K562 (cell line): ENCODE results near the gene CACNA2D4. TPM values are rescaled to one million over a fixed set of nuclear protein-coding genes. Genes with fewer than 3 reads are reported as not detected.
A peak's percentile ranks its signal among the peaks of the same experiment; 100 is the strongest.

Experiments
- ATAC-seq: fragments of 200-7000 bp; cut with Tn5 transposase; 3 replicates; pipeline ENCODE4 v1.9.1; 2020; ENCODE audit warnings: moderate library complexity
- BruUV-seq: library from RNA; stranded (reverse); fragments of 400-500 nt; replicated peaks from 2 replicates; lab custom pipeline; 2021; lab: Mats Ljungman, UMichigan
- CTCF ChIA-PET: fragments of 300-600 bp; formaldehyde crosslinking; extraction: SDS; loops from one replicate; lab custom pipeline; 2021; ENCODE audit warnings: low intra/inter-chr PET ratio; lab: Yijun Ruan, JAX
- POLR2A ChIA-PET: fragments of 300-600, 350-650 bp; sonication (Branson Sonifier 250); formaldehyde crosslinking; extraction: SDS; loops from one replicate; lab custom pipeline; 2021; ENCODE audit warnings: antibody characterized with exemption, inconsistent platforms; lab: Yijun Ruan, JAX
- DNase-seq, 4 experiments: peaks; one replicate each; pipeline versions ENCODE4 v3.0.0 to v3.0.0-alpha.2; 2011 to 2018; ENCODE audit warnings: low spot score in 3 of 4, mixed read lengths in 3 of 4; ENCODE audit errors: extremely low read depth in 1 of 4
- FAIRE-seq: peaks from 2 replicates; lab custom pipeline; 2011; peaks lifted over from hg19 to GRCh38; lab: Jason Lieb, UNC
- H2AFZ ChIP-seq: 2 replicates; pipeline ENCODE4 v1.6.0; 2011; ENCODE audit warnings: low read depth, low read length, control low read depth, inconsistent platforms
- H3K27ac ChIP-seq: fragments of 200-600 bp; 3 replicates; pipeline ENCODE4 v1.8.0; 2011; ENCODE audit warnings: low read depth, mild to moderate bottlenecking, control low read depth, inconsistent platforms, low read length, moderate library complexity, mixed read lengths; ENCODE audit errors: extremely low read depth
- H3K27me3 ChIP-seq, 2 experiments: fragments of 300-600 bp in 1 of 2; 2 replicates in 1 of 2; 3 replicates in 1 of 2; pipeline versions ENCODE4 v1.6.0 to v1.8.0; 2011; ENCODE audit warnings: inconsistent platforms in 2 of 2, low read length in 2 of 2, mild to moderate bottlenecking in 1 of 2, mixed read lengths in 1 of 2, moderate library complexity in 1 of 2; ENCODE audit not compliant: control insufficient read depth in 2 of 2, insufficient read depth in 2 of 2
- H3K36me3 ChIP-seq: fragments of 300-600 bp; 3 replicates; pipeline ENCODE4 v1.8.0; 2011; ENCODE audit warnings: mild to moderate bottlenecking, low read length, inconsistent platforms; ENCODE audit not compliant: control insufficient read depth, insufficient read depth
- H3K4me1 ChIP-seq, 2 experiments: fragments of 200-600 bp in 1 of 2; replicated peaks in 1 of 2; 2 replicates in 1 of 2; 3 replicates in 1 of 2; pipeline versions ENCODE4 v1.5.1 to v1.8.0; 2011; ENCODE audit warnings: inconsistent platforms in 2 of 2, low read length in 2 of 2, mild to moderate bottlenecking in 1 of 2, mixed read lengths in 1 of 2, moderate library complexity in 1 of 2; ENCODE audit not compliant: control insufficient read depth in 2 of 2, insufficient read depth in 2 of 2
- H3K4me2 ChIP-seq: 2 replicates; pipeline ENCODE4 v1.6.1; 2011; ENCODE audit warnings: low read length, control low read depth, inconsistent platforms, mixed read lengths; ENCODE audit not compliant: insufficient read depth
- H3K4me3 ChIP-seq: fragments of 200-600 bp; sonication (generic), shearing (Covaris generic); 2 replicates; pipeline ENCODE4 v1.5.1; 2016; ENCODE audit warnings: control low read depth, inconsistent platforms
- H3K79me2 ChIP-seq: fragments of 200-600 bp; 3 replicates; pipeline ENCODE4 v1.8.0; 2011; ENCODE audit warnings: low read length, inconsistent platforms; ENCODE audit not compliant: control insufficient read depth, insufficient read depth
- H3K9ac ChIP-seq, 2 experiments: 2 replicates each; pipeline versions ENCODE4 v1.6.0 to v1.6.1; 2011; ENCODE audit warnings: low read depth in 2 of 2, low read length in 2 of 2, control low read depth in 1 of 2, inconsistent platforms in 1 of 2, mild to moderate bottlenecking in 1 of 2, mixed read lengths in 1 of 2; ENCODE audit not compliant: insufficient read depth in 1 of 2
- H3K9me1 ChIP-seq: one replicate; pipeline ENCODE4 v1.6.0; 2011; ENCODE audit warnings: inconsistent platforms, mild to moderate bottlenecking, low read length, moderate library complexity; ENCODE audit not compliant: control insufficient read depth, insufficient read depth
- H3K9me3 ChIP-seq: replicated peaks from 2 replicates; pipeline ENCODE4 v1.5.1; 2011; ENCODE audit warnings: low read depth, low read length, inconsistent platforms; ENCODE audit not compliant: control insufficient read depth, insufficient read depth
- H4K20me1 ChIP-seq: replicated peaks from 2 replicates; pipeline ENCODE4 v1.6.1; 2011; ENCODE audit warnings: low read length, inconsistent platforms, mixed read lengths; ENCODE audit not compliant: control insufficient read depth, insufficient read depth
- ATF1 ChIP-seq, 2 experiments: fragments of 450-650 bp in 1 of 2; IDR thresholded peaks; 2 replicates each; pipeline ENCODE4 v1.6.1; 2016; ENCODE audit warnings: missing compliant biosample characterization in 1 of 2, missing genetic modification characterization in 1 of 2
- EGR1 ChIP-seq: fragments of 450-650 bp; conservative IDR thresholded peaks from 2 replicates; pipeline ENCODE4 v1.6.1; 2017; ENCODE audit warnings: mild to moderate bottlenecking
- KAT7 ChIP-seq: sonication (generic); formaldehyde crosslinking; IDR thresholded peaks from 2 replicates; pipeline ENCODE4 v1.8.0; 2022; ENCODE audit warnings: missing genetic modification reagents, mild to moderate bottlenecking, borderline replicate concordance
- ZHX1 ChIP-seq: fragments of 150-350 bp; conservative IDR thresholded peaks from 2 replicates; pipeline ENCODE4 v1.6.1; 2014; ENCODE audit warnings: low read length
- WGBS: fragments of 100-300 bp; shearing (Covaris generic); methylation state at CpG from one replicate; pipeline ENCODE4 v1.1.6; 2016; ENCODE audit warnings: low coverage, mixed read lengths; ENCODE audit not compliant: insufficient coverage; ENCODE audit errors: missing lambda C conversion rate; 5-methylcytosine and 5-hydroxymethylcytosine counted together
- in situ Hi-C: fragments of 300-500 bp; cut with MboI; formaldehyde crosslinking; loops from 4 replicates; pipeline ENCODE4 v1.15.0; 2018; ENCODE audit warnings: inconsistent platforms, mixed read lengths
- intact Hi-C: fragments of 100-400 bp; cut with micrococcal nuclease; formaldehyde crosslinking; loops from 2 replicates; pipeline ENCODE4 v1.14.2; 2022
- polyA plus RNA-seq, 8 experiments: library from polyadenylated mRNA; depleted of rRNA in 4 of 8; stranded (reverse) in 5 of 8; unstranded in 3 of 8; fragments of >200 nt; fragmentation: Nextera tagmentation in 2 of 8; fragmentation: Illumina TruSeq in 1 of 8; extraction: Ambion mirVana in 2 of 8; extraction: Trizol in 1 of 8; gene quantifications; 2 replicates each; pipeline versions ENCODE4 v1.2.1 to v1.2.3, GENCODE V29; 2011 to 2014; ENCODE audit warnings: inconsistent platforms in 1 of 8, missing spikeins in 1 of 8
- total RNA-seq, 7 experiments: library from RNA; depleted of rRNA in 6 of 7; stranded (reverse); fragments of >200 nt in 6 of 7; fragmentation: Illumina TruSeq in 2 of 7; extraction: Trizol in 2 of 7; gene quantifications; 2 replicates each; pipeline versions ENCODE4 v1.2.1 to v1.2.3, GENCODE V29; 2011 to 2021; ENCODE audit warnings: low replicate concordance in 1 of 7

The CACNA2D4 gene
- total and polyA plus RNA-seq, 9 of the 15 experiments (the other 6 are each of a cell fraction or from before 2014, with no cell fraction given) = 0.04 to 0.69 (median 0.40) TPM; not detected in 3

- Histone ChIP-seq H3K4me3 (no peak overlapping the region), H3K27me3 (peaks cover 9 to 82% of the 10 kb centered on the region in 2 experiments; a peak in 3 of 5 replicates), H2AFZ (no peak overlapping the region), H3K4me2 (no peak overlapping the region)
- in situ Hi-C loops = no loop called here
- TF ChIP-seq KAT7 (no peak), EGR1 (peak; percentile 58), ZHX1 (no peak), ATF1 (CRISPR knock-in tag; IDR thresholded peaks at IDR 0.05) (no peak), ATF1 (tag; IDR thresholded peaks at IDR 0.05) (no peak)
- TF ChIP-seq, all 486 proteins: peak for 1
- intact Hi-C loops = no loop called here
- H3K9me3 ChIP-seq = no peaks in the 10 kb centered on the region
- no TSS peak for BruUV-seq
- no peaks in the 10 kb centered on the region for H3K79me2 ChIP-seq
- ATAC-seq = no peak
- ChIA-PET CTCF (no interaction called here), POLR2A (interaction anchor here (0.6 kb wide), 2 partner anchors 92 to 590 kb away, joined by 3 read pairs; partner anchors contain the start of gene CACNA2D4)
- no peak for FAIRE-seq
- no peaks in the 10 kb centered on the region for H3K36me3 ChIP-seq
- WGBS = 5% methylated on average over 15 of the region's 25 CpGs
- H3K4me1 ChIP-seq = peaks cover 0 to 18% of the 10 kb centered on the region in 2 experiments; a peak in 2 of 5 replicates
- H3K9me1 ChIP-seq = no peaks in the 10 kb centered on the region
- DNase-seq = no peak
- peaks cover 17% of the 10 kb centered on the region for H4K20me1 ChIP-seq
- H3K9ac ChIP-seq = no peak overlapping the region
- no peak overlapping the region for H3K27ac ChIP-seq
Measured at GRCh38 chr12:1826867-1827705, 91.4 kb downstream of the CACNA2D4 start.
